ENCODE results near the gene SYNE3. TPM values are rescaled to one million over a fixed set of nuclear protein-coding genes. Genes with fewer than 3 reads are reported as not detected.

The SYNE3 gene
- total and polyA plus RNA-seq, 2 of the 8 experiments (the other 6 are each of a cell fraction or from before 2014, with no cell fraction given): under 0.01 TPM; not detected in 1

- H2AFZ ChIP-seq (ENCODE audit: low read length): no peak overlapping the region
- TF ChIP-seq RXRA (IDR thresholded peaks at IDR 0.05; ENCODE audit: insufficient read depth, low read depth, low read length): no peak
- no peak for TF ChIP-seq MAFK (IDR thresholded peaks at IDR 0.05; ENCODE audit: low read depth, low read length)
- no peak for TF ChIP-seq ZNF274 (IDR thresholded peaks at IDR 0.05; ENCODE audit: borderline replicate concordance, extremely low read depth, low read length)
- no peak overlapping the region for H2BK15ac ChIP-seq (ENCODE audit: low read length)
- no peak overlapping the region for H2BK120ac ChIP-seq (replicated peaks; ENCODE audit: low read depth, low read length)
- ChIA-PET POLR2A (ENCODE audit: partially characterized antibody) (interaction anchor here (1.0 kb wide), 1 partner anchor 38 kb away, joined by 3 read pairs; no protein-coding TSS in a partner anchor), CTCF (ENCODE audit: partially characterized antibody) (interaction anchor here (0.8 to 2.9 kb wide), 11 partner anchors 10 to 69 kb away, joined by 3 to 7 read pairs (median 3); partner anchors contain the start of gene SYNE3)
- H3K9me3 ChIP-seq (ENCODE audit: insufficient read depth in 2 of 2, low read depth in 1 of 2, low read length in 1 of 2): no peaks in the 10 kb centered on the region
- H3K36me3 ChIP-seq (ENCODE audit: control insufficient read depth in 2 of 4, insufficient read depth in 4 of 4, low read length in 3 of 4): no peaks in the 10 kb centered on the region
- no peak overlapping the region for H2BK12ac ChIP-seq (ENCODE audit: low read depth, low read length)
- H3K27ac ChIP-seq (ENCODE audit: low read depth, low read length): no peak overlapping the region
- H4K20me1 ChIP-seq (replicated peaks in 1 of 2; ENCODE audit: control insufficient read depth in 1 of 2, insufficient read depth in 2 of 2, low read length in 2 of 2): no peaks in the 10 kb centered on the region
- H3K9ac ChIP-seq (replicated peaks in 1 of 4; ENCODE audit: extremely low read depth in 1 of 4, low read depth in 3 of 4, low read length in 3 of 4): no peak overlapping the region
- no peak overlapping the region for H3K4ac ChIP-seq (replicated peaks; ENCODE audit: insufficient read length, low read depth, low read length)
- H3K14ac ChIP-seq (ENCODE audit: insufficient read length): no peak overlapping the region
- no peak overlapping the region for H4K8ac ChIP-seq (ENCODE audit: extremely low read depth, insufficient read depth, low read length)
- H3K56ac ChIP-seq (replicated peaks; ENCODE audit: insufficient read length, low read depth, low read length): no peak overlapping the region
- no peak overlapping the region for H3K23ac ChIP-seq (ENCODE audit: insufficient read length)
- no peak for FAIRE-seq
- H2BK5ac ChIP-seq (ENCODE audit: low read depth, low read length): no peak overlapping the region
- no peak overlapping the region for H3K4me2 ChIP-seq (ENCODE audit: insufficient read depth in 1 of 2, low read depth in 2 of 2, low read length in 2 of 2)
- no peaks in the 10 kb centered on the region for H3K23me2 ChIP-seq (ENCODE audit: low read depth, low read length)
- H2BK20ac ChIP-seq (ENCODE audit: low read length): no peak overlapping the region
- DNase-seq (ENCODE audit: low read depth in 1 of 2, low spot score in 2 of 2): no peak
- no peak overlapping the region for H4K5ac ChIP-seq (ENCODE audit: insufficient read length, low read depth, low read length)
- no peaks in the 10 kb centered on the region for H3K27me3 ChIP-seq (replicated peaks in 1 of 4; ENCODE audit: control insufficient read depth in 3 of 4, extremely low read depth in 1 of 4, insufficient read depth in 3 of 4, low read length in 3 of 4)
- H3K79me2 ChIP-seq (ENCODE audit: control insufficient read depth in 1 of 2, insufficient read depth in 2 of 2, low read length in 2 of 2): no peaks in the 10 kb centered on the region
- no peak overlapping the region for H4K91ac ChIP-seq (replicated peaks; ENCODE audit: insufficient read length, low read length)
- H3K4me3 ChIP-seq (ENCODE audit: extremely low read depth in 1 of 4, insufficient read depth in 2 of 4, low read depth in 3 of 4, low read length in 4 of 4): no peak overlapping the region
- no peak overlapping the region for H3K18ac ChIP-seq (ENCODE audit: extremely low read depth, low read length)
- H2AK5ac ChIP-seq (ENCODE audit: low read depth, low read length): no peak overlapping the region
- H3K4me1 ChIP-seq (replicated peaks in 1 of 4; ENCODE audit: control insufficient read depth in 3 of 4, insufficient read depth in 4 of 4, low read length in 3 of 4): 0 out of 7 replicates have a peak, but pooled peaks cover 0 to 3% (median 0%) of the 10 kb centered on the region in 4 experiments
- no peaks in the 10 kb centered on the region for H3K79me1 ChIP-seq (ENCODE audit: low read depth, low read length)
- WGBS, 2 experiments (ENCODE audit: extremely low coverage in 1 of 2, insufficient coverage in 1 of 2, insufficient read length in 1 of 2, insufficient replicate concordance in 2 of 2, low coverage in 1 of 2, low lambda C conversion rate in 2 of 2, missing lambda C conversion rate in 1 of 2): 67% methylated on average over 4 of the region's 4 CpGs; no CpG with 5 or more reads in 1 of the 2 experiments
These were observed 20.3 kb downstream of the SYNE3 start for GRCh38 chr14:95496111-95496681.

Measured in H1 (cell line).